Keratinocyte (primary cell): ENCODE results near the gene KRTAP10-6.

Source experiments
- EZH2 ChIP-seq: IDR thresholded peaks from one replicate; pipeline ENCODE4 v1.6.1; 2012; ENCODE audit warnings: inconsistent platforms, mild to moderate bottlenecking, low read length, moderate library complexity
- TF ChIP-seq, protein P1 (sequence below), 3 experiments: IDR thresholded peaks in 1 of 3; conservative IDR thresholded peaks in 1 of 3; optimal IDR thresholded peaks in 1 of 3; 2 replicates in 2 of 3; 3 replicates in 1 of 3; pipeline versions ENCODE3 to v1.5.1; 2011; ENCODE audit warnings: low read length in 3 of 3, mild to moderate bottlenecking in 3 of 3, moderate library complexity in 2 of 3, control low read depth in 1 of 3, inconsistent platforms in 1 of 3; ENCODE audit not compliant: insufficient read depth in 2 of 3; ENCODE audit errors: extremely low read depth in 1 of 3

DNA sequence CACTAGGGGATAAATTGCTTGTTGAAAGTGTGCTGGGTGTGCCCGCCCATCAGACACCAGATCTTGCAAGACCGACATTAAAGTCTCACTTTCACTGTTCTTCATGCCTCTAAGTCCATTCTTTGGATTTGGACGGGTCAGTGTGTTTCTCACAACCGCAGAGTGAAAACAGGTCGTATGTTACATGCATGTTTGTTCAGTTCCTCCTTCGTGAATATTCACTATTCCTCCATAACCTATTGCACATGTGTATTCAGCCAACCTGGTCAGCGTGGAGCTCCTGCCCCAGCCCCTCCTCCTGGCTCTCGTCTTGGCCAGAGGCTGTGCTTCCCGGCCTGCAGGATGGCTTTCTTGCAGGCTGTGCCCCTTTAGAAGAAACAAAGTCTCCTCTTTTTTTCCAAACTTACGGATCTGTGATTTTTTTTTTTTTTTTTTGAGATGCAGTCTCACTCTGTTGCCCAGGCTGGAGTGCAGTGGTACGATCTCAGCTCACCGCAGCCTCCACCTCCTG is 2.2 kb upstream of the KRTAP10-6 start:
- TF ChIP-seq, protein P1, sequence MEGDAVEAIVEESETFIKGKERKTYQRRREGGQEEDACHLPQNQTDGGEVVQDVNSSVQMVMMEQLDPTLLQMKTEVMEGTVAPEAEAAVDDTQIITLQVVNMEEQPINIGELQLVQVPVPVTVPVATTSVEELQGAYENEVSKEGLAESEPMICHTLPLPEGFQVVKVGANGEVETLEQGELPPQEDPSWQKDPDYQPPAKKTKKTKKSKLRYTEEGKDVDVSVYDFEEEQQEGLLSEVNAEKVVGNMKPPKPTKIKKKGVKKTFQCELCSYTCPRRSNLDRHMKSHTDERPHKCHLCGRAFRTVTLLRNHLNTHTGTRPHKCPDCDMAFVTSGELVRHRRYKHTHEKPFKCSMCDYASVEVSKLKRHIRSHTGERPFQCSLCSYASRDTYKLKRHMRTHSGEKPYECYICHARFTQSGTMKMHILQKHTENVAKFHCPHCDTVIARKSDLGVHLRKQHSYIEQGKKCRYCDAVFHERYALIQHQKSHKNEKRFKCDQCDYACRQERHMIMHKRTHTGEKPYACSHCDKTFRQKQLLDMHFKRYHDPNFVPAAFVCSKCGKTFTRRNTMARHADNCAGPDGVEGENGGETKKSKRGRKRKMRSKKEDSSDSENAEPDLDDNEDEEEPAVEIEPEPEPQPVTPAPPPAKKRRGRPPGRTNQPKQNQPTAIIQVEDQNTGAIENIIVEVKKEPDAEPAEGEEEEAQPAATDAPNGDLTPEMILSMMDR (optimal IDR thresholded peaks at IDR 0.05 in 1 of 3, IDR thresholded peaks at IDR 0.05 in 1 of 3, conservative IDR thresholded peaks at IDR 0.05 in 1 of 3; ENCODE audit: extremely low read depth in 1 of 3, insufficient read depth in 2 of 3, low read length in 3 of 3): no peak
- no peak for TF ChIP-seq EZH2
